ENCODE results near the gene LYRM4. TPM values are rescaled to one million over a fixed set of nuclear protein-coding genes. Genes with fewer than 3 reads are reported as not detected.

LYRM4 gene
- polyA plus RNA-seq, 1 donor from 2014 or later = 29.3 TPM

GRCh38 chr6:5290500-5290899 is 29.8 kb upstream of the LYRM4 start:
- no peak overlapping the region for H3K4me3 ChIP-seq (ENCODE audit: low read length)
- H4K20me1 ChIP-seq (ENCODE audit: insufficient read depth) = no peaks in the 10 kb centered on the region
- H3K9me3 ChIP-seq (ENCODE audit: low read length) = no peaks in the 10 kb centered on the region
- no peak overlapping the region for H2AFZ ChIP-seq (ENCODE audit: low read depth, low read length)
- TF ChIP-seq MXI1 (conservative IDR thresholded peaks at IDR 0.05; ENCODE audit: poor library complexity, severe bottlenecking) (no peak), EP300 (conservative IDR thresholded peaks at IDR 0.05; ENCODE audit: poor library complexity, severe bottlenecking) (no peak), TAF1 (IDR thresholded peaks at IDR 0.05; ENCODE audit: low read depth) (no peak), REST (IDR thresholded peaks at IDR 0.05; ENCODE audit: borderline replicate concordance) (no peak), SMC3 (conservative IDR thresholded peaks at IDR 0.05; ENCODE audit: poor library complexity) (no peak), CTCF (IDR thresholded peaks at IDR 0.05; ENCODE audit: poor library complexity, severe bottlenecking) (no peak), POLR2AphosphoS5 (IDR thresholded peaks at IDR 0.05) (no peak), RAD21 (conservative IDR thresholded peaks at IDR 0.05) (no peak)
- H3K4me2 ChIP-seq (ENCODE audit: low read length) = no peak overlapping the region
- H3K36me3 ChIP-seq (ENCODE audit: insufficient read depth, low read length) = no peaks in the 10 kb centered on the region
- no peaks in the 10 kb centered on the region for H3F3A ChIP-seq (ENCODE audit: insufficient read depth, low read length, poor library complexity, severe bottlenecking)
- no peak overlapping the region for H3K27ac ChIP-seq (ENCODE audit: low read length)
- H3K79me2 ChIP-seq (replicated peaks; ENCODE audit: insufficient read depth, low read length) = no peaks in the 10 kb centered on the region
- H3K27me3 ChIP-seq (ENCODE audit: insufficient read depth, low read depth, low read length) = no peaks in the 10 kb centered on the region
- no peaks in the 10 kb centered on the region for H3K9me2 ChIP-seq (ENCODE audit: insufficient read depth, low read length)
- no peak overlapping the region for H3K9ac ChIP-seq (ENCODE audit: low read length)

GRCh38 chr6:5290097-5290496 is 29.3 kb upstream of the LYRM4 start:
- Histone ChIP-seq H3K79me2 (replicated peaks; ENCODE audit: insufficient read depth, low read length) (no peaks in the 10 kb centered on the region), H3K9me3 (ENCODE audit: low read length) (no peaks in the 10 kb centered on the region), H3K36me3 (ENCODE audit: insufficient read depth, low read length) (no peaks in the 10 kb centered on the region), H2AFZ (ENCODE audit: low read depth, low read length) (no peak overlapping the region), H3F3A (ENCODE audit: insufficient read depth, low read length, poor library complexity, severe bottlenecking) (no peaks in the 10 kb centered on the region), H3K9me2 (ENCODE audit: insufficient read depth, low read length) (no peaks in the 10 kb centered on the region), H3K4me3 (ENCODE audit: low read length) (no peak overlapping the region), H3K4me2 (ENCODE audit: low read length) (no peak overlapping the region), H4K20me1 (ENCODE audit: insufficient read depth) (no peaks in the 10 kb centered on the region), H3K27me3 (ENCODE audit: insufficient read depth, low read depth, low read length) (no peaks in the 10 kb centered on the region), H3K9ac (ENCODE audit: low read length) (no peak overlapping the region), H3K27ac (ENCODE audit: low read length) (no peak overlapping the region)
- no peak for TF ChIP-seq MXI1 (conservative IDR thresholded peaks at IDR 0.05; ENCODE audit: poor library complexity, severe bottlenecking)
- TF ChIP-seq RAD21 (conservative IDR thresholded peaks at IDR 0.05) = no peak
- TF ChIP-seq TAF1 (IDR thresholded peaks at IDR 0.05; ENCODE audit: low read depth) = no peak
- no peak for TF ChIP-seq EP300 (conservative IDR thresholded peaks at IDR 0.05; ENCODE audit: poor library complexity, severe bottlenecking)
- no peak for TF ChIP-seq EZH2 (IDR thresholded peaks at IDR 0.05; ENCODE audit: borderline replicate concordance, insufficient read depth, low read length, poor library complexity, severe bottlenecking)
- no peak for TF ChIP-seq CTCF (IDR thresholded peaks at IDR 0.05; ENCODE audit: poor library complexity, severe bottlenecking)

All from neural cell (in vitro differentiated cells).